ENCODE measurements around the gene MORN1.

- no peak for TF ChIP-seq POLR2A (IDR thresholded peaks at IDR 0.05; ENCODE audit: low read depth, low read length)
- no peak for TF ChIP-seq POLR2AphosphoS5 (IDR thresholded peaks at IDR 0.05; ENCODE audit: low read depth, low read length)
- no peak for TF ChIP-seq TAF1 (IDR thresholded peaks at IDR 0.05; ENCODE audit: borderline replicate concordance, low read depth, low read length)
These were observed 98.5 kb downstream of the MORN1 start for GRCh38 chr1:2292725-2293450.

Data from GM12892 (cell line).